HT-29 (cell line): ENCODE data around the gene GNG11. TPM values are rescaled to one million over a fixed set of nuclear protein-coding genes. Genes with fewer than 3 reads are reported as not detected.

Source experiments
- DNase-seq: peaks from one replicate; pipeline ENCODE4 v3.0.0-alpha.2; 2015; ENCODE audit warnings: low spot score
- small RNA-seq: library from RNA; depleted of rRNA; stranded (forward); fragments of <200 nt; gene quantifications from one replicate; pipeline ENCODE3, GENCODE V24; 2014
- total RNA-seq: library from RNA; depleted of rRNA; stranded (reverse); fragments of >200 nt; shearing (Covaris generic); gene quantifications from 2 replicates; pipeline ENCODE4 v1.2.3, GENCODE V29; 2014; rRNA removed

Gene GNG11
- total RNA-seq, 1 experiment from 2014 or later: not detected

DNA sequence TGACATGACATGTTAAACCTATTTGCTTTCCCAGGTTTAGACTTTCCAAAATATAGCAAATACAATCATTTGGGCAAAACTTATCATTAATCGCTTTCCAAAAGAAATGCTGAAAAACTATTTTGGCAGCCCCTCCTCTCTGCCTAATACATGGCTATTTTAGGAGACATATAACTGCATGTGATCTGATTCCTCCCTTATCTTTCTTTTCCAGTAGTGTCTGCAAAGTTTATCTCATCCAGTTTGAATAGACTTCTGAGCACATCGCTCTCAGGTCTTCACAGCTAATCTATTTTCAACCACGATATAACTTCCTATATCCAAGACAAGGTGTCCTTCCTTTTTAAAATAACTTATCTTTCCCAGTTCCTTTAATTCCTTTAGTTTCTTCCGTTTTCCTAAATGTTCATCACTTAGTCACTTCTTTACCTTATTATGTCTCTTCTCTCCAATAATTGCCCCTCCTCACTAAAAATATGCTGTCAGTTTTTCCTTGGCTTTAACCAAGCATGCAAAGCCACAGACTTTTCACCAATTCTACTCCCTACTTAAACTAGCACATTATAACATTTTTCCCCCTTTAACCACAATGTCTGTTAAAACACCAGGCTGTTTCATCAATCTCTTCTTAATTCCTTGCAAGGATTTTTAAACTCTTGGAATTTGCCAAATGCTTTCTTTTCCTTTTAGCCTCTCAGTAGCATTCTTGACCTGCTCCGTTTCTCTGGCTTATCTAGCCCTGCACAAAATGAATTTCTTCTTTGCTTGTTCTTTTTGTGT lies 24.4 kb downstream of the GNG11 start:
- DNase-seq: no peak

DNA sequence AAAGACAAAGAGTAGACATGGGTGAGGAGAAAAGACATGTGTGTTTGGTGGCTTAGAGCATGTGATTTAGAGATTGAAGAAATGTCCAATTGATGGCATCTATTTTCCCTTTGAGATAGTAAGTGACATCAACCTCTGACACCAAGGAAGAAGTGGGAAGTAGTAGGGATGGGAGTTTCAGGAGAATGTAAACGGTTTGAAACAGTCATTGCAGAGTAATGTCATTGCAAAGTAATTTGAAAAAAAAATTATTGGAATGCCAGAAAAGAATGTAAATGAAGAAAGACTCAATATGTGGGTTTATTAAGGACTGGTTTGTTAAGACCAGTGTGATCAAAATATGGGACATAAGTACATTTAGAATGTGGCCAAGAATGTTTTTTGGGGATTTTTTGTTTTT lies 26.6 kb downstream of the GNG11 start:
- DNase-seq: no peak

DNA sequence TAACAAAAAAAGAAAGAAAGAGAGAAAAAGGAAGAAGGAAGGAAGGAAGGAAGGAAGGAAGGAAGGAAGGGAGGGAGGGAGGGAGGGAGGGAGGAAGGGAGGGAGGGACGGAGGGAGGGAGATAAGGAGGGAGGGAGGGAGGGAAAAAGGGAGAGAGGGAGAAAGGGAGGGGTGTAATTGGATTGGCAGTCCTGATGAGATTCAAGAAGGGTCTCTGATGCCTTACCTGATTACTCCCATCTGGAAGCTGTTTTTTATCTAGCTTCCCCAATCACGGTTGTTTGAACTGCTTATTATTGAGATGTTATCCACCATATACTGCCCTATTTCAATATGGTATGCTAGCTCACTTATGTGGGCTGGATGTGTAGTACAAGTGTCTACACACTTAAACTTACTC lies 27.3 kb downstream of the GNG11 start:
- DNase-seq: no peak

DNA sequence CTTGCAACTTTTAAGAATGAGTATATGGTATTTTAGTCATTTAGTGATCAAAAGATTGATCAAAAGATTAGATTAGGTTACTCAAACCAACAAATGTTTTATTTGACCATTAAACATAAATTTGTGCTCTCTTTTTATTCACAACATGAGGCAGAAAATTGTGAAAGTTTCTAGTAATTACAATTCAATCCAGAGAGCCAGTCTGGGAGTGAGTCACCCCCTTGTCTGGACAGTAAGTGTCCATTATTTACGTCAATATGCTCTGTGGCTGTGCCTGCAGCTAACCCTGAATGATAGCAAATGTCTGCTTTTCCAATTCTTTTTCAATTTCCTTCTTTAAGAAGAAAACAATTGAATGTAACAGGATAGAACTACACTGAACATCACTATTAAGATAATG lies 27.9 kb downstream of the GNG11 start:
- no peak for DNase-seq

DNA sequence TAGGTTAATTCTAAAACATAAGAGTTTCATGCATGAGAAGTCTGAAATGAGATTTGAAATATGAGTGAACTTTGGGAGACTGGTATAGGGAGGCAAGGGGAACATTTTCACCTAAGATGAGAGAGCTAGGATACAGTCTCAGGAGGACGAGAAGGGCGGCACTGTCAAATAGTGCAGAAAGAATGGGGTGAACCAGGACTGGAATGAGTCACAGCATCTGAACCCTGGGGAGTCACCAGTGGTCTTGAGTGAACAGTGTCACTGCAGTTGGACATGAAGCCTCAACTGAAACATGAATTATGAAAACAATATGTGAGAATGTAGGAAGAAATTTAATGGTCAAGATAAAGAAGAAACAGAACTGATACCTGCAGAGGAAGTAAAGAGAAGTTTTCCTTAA lies 33.8 kb downstream of the GNG11 start:
- no peak for DNase-seq

- DNase-seq: no peak
Observed at GRCh38 chr7:93957767-93958166, 36.2 kb downstream of the GNG11 start.

DNA sequence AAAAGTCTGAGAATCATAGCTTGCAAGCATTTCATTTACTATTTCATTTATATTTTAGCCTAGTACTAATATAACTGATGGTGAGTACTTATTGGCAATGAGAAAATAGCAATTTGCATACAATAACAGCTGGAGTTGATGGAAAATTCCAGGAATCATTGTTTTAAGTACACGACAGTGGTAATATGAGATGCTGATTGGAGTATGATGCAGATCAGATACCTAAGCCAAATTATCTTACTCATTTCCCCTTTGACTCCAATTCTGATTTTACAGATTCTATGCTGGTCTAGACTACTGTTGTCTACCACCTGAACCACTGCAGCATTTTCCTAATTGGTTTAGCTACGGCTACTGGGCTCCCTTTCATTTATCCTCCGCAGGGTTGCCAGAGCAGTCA lies 36.7 kb downstream of the GNG11 start:
- no peak for DNase-seq

GRCh38 chr7:93958651-93959050 lies 37.1 kb downstream of the GNG11 start:
- DNase-seq: no peak

- DNase-seq: no peak
Observed at GRCh38 chr7:93960986-93961385, 39.5 kb downstream of the GNG11 start.

GRCh38 chr7:93964262-93964661 lies 42.7 kb downstream of the GNG11 start:
- DNase-seq: no peak

DNA sequence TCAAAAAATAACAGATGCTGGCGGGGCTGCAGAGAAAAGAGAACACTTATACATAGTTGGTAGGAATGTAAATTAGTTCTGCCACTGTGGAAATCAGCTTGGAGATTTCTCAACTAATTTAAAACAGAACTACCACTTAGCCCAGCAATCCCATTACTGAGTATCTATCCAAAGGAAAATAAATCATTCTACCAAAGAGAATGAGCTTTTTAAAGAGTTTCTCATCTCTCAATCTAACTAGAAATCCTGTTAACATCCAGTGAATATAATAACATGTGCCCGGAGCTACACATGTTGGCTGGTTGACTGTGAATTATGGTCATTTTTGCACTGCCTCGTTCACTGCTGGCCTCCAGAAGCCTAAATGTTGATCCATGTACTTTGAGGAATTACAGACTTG lies 43.3 kb downstream of the GNG11 start:
- no peak for DNase-seq

GRCh38 chr7:93968911-93969620 lies 47.5 kb downstream of the GNG11 start:
- no peak for DNase-seq

DNA sequence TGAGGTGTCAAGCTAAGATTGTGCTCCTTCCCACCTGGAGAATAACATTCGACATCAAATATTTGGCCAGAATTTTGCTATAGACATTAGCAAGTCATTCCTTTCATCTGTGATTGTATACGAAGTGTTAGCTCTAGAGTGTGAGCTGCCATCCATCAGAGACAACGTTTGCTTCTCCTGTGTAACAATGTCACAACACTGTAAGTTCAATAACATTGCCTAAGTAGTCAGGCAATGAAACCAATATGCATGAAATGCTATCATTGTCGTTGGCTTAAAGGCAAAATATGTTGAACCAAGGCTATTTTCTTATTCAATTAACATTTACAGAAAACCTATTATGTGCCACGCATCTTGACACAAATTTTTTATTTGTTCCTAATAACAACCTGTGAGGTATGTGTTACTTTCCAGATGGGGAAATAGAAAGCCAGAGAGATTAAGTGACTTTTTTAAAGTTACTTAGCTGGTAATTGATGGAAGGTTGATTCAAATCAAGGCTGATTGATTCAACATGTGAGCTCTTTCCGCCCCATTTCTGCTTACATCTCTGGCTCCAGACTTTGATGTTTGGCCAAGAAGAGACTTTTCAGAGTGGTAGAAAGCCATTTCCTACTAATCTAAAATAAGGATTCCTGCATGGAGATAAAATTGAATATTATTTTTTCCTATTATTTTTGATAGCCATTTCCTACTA lies 50.6 kb downstream of the GNG11 start:
- no peak for DNase-seq

DNA sequence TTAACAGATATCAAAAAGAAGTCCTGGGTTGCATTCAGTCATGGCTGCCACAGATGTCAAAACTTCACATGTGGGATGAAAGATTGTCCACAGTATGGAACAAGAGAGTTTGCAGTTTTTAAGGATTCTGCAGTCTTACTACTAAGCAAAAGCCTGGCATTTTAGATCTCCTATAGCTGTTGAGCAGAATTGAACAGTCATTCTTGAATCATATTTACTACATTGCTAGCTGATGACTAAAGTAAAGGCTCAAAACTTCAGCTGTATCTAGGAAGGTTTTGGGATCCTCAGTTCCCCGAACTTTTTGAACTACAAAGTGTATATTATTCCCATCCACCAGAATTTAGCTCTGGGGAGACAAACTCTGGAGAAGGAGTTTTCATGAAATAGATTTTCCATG lies 51.6 kb downstream of the GNG11 start:
- DNase-seq: no peak

- no peak for DNase-seq
Observed at GRCh38 chr7:93977211-93977950, 55.8 kb downstream of the GNG11 start.

Small RNA genes lying within 50 kb of the gene (small RNA-seq; reads per million reads assigned to genes)
- not detected for gene AC002076.2

Other genes starting within 250 kb of the GNG11 start
- gene TFPI2, start 31.0 kb upstream of the GNG11 start, total RNA-seq: not detected in 2 replicates
- gene GNGT1, start 15.2 kb upstream of the GNG11 start, total RNA-seq: not detected in 2 replicates
- 11.1 and 12.7 TPM in 2 replicates for gene BET1, start 82.6 kb downstream of the GNG11 start, total RNA-seq